ENCODE measurements around the gene NCAN.
"Not testable (repeated sequence)": the region's sequence is repeated elsewhere in the genome, so short reads cannot be mapped to it uniquely, and the experiment has no call there.

Gene NCAN

DNA sequence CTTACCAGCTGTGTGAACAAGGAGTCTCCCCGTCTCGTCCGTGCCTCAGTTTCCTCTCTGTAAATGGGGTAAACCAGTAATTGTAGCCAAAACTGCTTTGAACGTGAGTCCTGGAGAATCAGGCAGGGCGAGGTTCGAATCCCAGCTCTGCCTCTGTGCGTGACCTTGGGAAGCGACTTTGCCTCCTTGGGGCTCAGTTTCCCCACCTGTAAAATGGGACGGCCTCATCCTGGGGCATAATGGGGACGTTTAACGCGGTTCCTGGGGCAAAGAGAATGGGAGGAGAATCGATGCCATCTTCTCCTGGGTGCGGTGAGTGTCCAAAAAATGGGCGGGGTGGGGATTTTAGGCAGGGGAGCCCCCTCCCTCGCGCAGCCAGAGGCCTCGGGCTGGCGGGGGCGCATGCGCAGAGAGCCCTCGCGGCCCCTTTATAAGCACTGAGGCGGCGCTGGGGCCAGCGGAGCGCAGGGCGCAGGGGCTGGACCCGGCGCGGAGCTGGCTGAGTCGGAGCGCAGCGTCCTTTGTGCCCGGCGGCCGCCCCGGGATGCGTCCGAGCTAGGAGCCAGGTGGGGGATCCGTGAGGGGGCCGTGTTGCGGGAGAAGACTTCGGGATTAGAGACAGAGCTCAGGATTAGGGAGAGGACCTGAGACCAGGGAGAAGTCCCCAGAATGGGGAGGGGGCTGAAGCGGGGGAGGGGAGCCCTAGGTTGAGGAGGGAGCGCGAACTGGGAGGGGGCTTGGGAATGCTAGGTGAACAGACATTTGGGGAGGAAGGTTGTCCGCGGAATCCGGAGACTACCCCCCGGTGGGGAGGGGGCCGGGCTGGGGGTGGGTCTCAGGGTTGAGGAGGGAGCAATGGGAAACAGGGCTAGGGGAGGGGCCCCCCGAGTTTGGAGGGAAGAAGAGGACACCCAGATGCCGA is at the start of gene NCAN:
TSS of gene NCAN (plus strand) at position 460 of the 922 bp plus-strand sequence. CDS start 4,996 bp downstream, outside the sequence.
- no peak for DNase-seq (ENCODE audit: low read depth in 2 of 2)

GRCh38 chr19:19162495-19162894 is 49.3 kb upstream of the NCAN start:
- DNase-seq (ENCODE audit: low read depth in 2 of 2): no peak

GRCh38 chr19:19165396-19165795 is 46.4 kb upstream of the NCAN start:
- DNase-seq (ENCODE audit: low read depth in 2 of 2): no peak

DNA sequence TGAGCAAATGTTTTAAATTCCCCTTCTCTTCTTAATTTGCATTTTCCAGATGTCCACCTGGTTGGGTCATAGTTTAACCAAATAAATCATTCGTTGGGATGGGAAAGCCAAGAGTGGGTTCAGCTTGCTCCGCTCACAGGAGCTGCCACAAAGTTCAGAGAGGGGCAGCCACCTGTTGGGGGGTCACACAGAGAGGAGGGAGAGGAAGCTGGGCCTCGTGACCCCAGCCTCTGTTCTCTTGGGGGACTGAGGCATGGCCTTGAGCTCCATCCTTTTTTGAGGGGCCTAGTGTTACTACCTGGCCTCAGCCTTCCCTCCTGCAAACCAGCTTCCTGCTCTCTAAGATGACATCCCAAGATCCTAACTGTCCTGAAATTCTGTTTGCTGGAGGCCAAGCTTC is 44.1 kb upstream of the NCAN start:
- no peak for DNase-seq (ENCODE audit: low read depth in 2 of 2)

GRCh38 chr19:19169236-19170052 is 42.3 kb upstream of the NCAN start:
- no peak for DNase-seq (ENCODE audit: low read depth in 2 of 2)

DNA sequence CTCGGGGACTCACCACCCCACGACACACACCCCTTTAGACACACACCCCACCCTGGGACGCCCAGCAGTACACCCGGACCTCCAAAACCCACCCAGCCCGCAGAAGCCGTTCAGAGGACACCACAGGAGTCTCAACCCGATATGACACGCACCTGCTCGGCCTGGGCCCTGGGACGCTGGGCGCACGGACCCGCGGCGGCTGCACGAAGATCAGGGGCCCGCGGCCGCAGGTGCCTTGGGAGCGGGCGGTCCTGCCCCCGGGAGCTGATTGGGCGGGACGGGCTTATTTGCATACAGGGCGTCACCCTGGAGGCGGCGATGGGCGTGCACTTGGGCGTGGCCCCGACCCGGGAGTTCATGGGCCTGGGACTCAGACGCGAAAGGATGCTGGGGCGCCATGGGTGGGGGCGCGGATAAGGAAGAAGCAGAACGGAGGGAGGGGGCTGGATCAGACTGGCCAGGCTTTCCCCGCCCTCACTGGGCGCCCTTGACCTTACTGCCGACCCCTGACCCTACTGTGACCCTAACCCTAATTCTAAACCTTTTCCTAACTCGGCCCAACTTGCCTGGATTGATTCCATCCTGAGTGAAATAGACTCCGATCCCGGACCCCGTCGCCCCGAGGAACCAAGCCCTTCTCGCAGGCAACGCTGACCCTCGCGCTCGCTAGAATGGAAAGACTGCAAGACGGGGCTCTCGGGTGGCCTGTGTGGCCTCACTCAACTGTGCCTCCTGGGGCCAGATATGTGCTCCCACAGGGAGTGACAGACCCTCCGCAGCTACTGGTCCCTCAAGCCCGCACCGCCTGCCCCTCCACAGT is 41.5 kb upstream of the NCAN start, which contains the start of gene MEF2B:
TSS of gene MEF2B (minus strand) at position 211 of the 820 bp plus-strand sequence. CDS start 19,528 bp downstream, outside the sequence.
- DNase-seq (ENCODE audit: low read depth in 2 of 2): peak; percentile 69 to 74

DNA sequence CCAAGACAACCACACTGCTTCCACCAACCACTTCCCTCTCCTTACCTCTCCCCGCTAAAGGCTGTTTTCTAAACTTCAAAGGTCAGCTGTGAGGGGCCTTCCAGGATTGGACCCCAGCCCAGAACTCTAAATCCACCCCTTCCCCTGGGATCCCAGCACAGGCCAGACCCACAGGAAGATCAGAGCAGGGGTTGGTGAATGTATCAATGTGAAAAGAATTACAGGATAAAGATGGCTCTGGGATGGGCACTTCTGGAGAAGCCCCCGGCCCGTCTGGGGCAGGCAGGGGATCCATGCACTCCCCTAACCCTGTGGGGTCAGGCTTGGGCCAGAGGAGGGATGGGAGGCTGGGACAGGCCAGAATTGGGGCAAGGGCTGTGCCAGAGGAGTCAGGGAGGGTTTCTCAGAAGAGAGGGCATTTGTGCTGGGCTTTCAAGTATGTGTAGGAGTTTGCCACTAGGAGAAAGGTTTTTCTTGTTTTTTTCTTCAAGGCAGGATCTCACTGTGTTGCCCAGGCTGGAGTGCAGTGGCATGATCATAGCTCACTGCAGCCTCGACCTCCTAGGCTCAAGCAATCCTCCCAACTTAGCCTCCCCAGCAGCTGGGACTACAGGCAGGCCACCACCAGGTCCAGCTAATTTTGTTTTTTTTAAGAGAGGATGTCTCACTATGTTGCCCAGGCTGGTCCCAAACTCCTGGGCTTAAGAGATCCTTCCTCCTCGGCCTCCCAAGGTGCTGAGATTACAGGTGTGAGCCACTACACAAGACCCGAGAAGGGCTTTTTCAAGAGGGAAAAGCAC is 40.7 kb upstream of the NCAN start:
- no peak for DNase-seq (ENCODE audit: low read depth in 2 of 2)

GRCh38 chr19:19171821-19172532 is 39.8 kb upstream of the NCAN start:
- DNase-seq (ENCODE audit: low read depth in 2 of 2): no peak

DNA sequence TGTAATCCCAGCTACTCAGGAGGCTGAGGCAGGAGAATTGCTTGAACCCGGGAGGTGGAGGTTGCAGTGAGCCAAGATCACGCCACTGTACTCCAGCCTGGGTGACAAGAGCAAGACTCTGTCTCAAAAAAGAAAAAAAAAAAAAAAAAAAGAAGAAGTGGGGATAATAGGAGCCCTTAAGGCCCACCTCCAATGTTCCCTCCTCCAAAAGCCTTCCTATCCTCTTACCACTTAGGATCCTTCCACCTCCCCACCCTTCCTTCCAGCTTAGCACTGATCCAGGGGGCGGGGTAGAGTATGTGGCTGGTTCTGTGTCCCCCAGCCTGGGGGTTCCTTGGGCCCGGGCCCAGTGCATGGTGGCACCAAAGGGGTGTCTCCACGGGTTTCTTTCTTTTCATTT is 38.5 kb upstream of the NCAN start:
- DNase-seq (ENCODE audit: low read depth in 2 of 2): not testable (repeated sequence)

- no peak for DNase-seq (ENCODE audit: low read depth in 2 of 2)
These were observed 34.8 kb upstream of the NCAN start for GRCh38 chr19:19176950-19177349.

GRCh38 chr19:19179548-19180441 is 32.0 kb upstream of the NCAN start:
- no peak for DNase-seq (ENCODE audit: low read depth in 2 of 2)

- no peak for DNase-seq (ENCODE audit: low read depth in 2 of 2)
These were observed 30.2 kb upstream of the NCAN start for GRCh38 chr19:19181488-19181998.

DNA sequence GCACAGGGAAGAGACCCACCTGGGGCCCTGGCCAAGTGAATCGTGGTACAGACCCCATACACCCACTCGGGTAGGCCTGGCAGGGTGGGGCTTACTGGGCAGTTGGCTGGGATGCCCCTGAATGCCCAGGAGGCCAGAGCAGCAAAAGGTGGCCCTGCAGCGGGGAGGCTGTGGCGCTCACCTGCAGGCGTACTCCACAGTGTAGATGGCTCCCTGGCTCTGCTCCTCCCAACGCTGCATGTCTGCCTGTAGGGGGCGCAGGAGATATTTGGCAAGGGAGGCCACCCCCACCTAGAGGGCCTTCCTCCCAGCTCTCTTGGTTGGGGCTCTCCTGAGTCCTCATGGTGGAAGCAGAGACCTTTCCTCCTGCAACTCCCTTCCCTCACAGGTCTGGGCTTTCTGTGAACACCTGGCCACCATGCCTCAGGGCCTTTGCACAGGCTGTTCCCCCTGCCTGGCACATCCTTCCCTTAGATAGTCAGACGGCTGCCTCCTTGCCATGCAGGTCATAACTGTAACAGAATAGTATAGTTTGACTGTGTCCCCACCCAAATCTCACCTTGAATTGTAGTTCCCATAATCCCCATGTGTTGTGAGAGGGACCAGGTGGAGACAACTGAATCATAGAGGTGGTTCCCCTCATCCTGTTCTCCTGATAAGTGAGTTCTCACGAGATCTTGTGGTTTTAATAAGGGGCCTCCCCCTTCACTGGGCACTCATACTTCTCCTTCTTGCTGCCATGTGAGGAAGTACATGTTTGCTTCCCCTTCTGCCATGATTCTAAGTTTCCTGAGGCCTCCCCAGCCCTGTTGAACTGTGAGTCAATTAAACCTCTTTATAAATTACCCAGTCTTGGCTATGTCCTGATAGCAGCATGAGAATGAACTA is 25.7 kb upstream of the NCAN start:
- DNase-seq (ENCODE audit: low read depth in 2 of 2): peak; percentile 27 to 62

DNA sequence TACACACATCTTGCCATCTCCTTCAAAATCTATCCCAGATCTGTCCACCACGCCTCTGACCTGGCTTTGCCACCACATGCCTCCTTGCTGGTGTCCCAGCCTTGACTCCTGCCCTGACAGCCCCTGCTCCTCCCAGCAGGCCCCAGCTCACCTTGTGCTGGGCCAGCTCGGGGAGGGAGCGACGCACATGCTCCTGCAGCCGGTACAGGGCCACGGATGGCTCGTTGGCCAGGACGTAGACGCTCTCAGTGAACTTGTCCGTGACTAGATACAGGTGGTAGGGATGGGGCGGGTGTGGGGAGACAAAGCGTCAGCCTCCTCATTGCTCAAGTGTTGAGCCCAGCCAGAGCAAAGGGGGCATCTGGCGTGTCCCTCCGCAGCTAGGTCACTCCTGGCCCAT is 25.0 kb upstream of the NCAN start:
- no peak for DNase-seq (ENCODE audit: low read depth in 2 of 2)

DNA sequence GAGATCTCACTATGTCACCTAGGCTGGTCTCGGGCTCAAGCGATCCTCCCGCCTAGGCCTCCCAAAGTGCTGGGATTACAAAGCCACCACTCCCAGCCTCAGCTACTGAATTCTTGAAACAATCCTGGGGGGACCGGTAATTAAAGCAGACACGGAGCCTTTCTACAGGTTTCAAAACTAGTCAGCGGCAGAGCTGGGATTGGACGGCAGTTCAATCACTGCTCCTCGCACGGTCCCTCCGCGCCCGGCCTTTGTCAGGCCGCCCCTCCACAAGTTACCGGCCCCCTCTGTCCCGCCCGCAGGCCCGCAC is 20.0 kb upstream of the NCAN start:
- no peak for DNase-seq (ENCODE audit: low read depth in 2 of 2)

DNA sequence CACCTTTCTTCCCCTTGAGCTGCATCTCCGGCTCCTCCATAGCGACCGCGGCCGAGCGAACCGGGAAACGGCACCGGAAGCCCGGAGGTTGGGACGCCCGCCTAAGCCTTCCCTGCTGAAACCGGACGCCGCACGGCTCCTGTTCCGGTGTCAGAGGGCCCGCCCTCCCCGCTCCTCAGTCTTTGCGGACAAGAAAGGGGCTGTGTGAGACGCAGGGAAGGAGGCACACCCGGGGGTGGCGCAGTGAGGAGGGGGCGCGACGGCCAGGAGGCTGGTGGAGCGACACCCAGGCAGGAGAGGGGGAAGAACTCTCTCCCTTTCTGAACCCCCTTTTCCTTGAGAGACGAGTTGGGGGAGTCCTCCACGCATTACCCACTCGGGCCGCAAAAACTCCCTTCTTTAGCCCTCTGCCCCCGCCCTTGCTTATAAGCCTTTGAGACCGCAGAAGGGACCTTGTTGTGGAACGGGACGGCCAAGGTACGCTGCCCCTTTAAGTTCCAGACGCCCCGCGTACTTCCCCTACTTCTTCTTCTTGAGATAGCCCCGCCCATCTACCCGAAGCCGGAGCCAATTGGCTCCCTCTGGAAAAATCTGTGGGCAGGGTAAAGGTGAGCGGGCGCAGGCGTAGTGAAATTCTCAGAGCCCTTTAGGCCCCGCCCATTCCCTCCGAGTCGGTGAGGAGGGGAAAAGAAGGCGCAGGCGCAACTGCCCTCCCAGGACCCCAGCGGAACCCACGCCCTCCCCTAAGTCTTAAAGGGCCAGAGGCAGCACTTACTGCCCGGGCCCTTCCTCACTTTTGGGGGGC is 19.5 kb upstream of the NCAN start, which contains the start of the genes BORCS8 and RFXANK:
TSS of gene BORCS8 (minus strand) at position 75 of the 805 bp plus-strand sequence. CDS start at position 40, 35 bp downstream.
TSS of gene RFXANK (plus strand) at position 181 of the 805 bp plus-strand sequence. CDS start 1,689 bp downstream, outside the sequence.
- peak; percentile 98 to 99 for DNase-seq (ENCODE audit: low read depth in 2 of 2)

DNA sequence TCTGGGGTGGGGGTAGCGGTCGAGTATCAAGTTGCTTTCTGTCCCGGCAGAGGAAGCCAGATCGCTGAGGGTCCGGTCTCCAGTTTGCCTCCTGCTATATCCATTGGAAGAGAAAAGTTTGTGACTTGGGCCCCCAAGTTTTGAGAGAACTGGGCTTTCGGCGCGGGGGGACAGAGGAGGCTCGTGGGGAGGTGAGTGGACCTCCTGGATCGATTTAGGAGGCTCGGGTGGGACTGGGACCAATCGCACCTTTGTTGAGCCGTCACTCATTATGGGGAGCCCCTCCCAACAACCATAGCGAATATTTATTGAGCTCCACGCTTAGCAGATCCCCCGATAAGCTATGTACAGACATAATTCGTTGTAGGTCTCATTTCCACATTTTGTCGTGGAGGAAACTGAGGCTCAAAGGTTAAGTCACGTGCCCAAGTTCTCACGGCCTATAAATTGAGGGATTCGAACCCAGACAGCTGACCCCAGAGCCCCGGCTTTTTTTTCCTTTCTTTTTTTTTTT is 18.8 kb upstream of the NCAN start:
- no peak for DNase-seq (ENCODE audit: low read depth in 2 of 2)

Data from stimulated activated CD4-positive, alpha-beta T cell treated with anti-CD3 and anti-CD28 coated beads, Interleukin-15, amount 100 ng/mL, for 48 hours (primary cell).